AG04450 (cell line): ENCODE measurements around the gene MED28. TPM values are rescaled to one million over a fixed set of nuclear protein-coding genes. Genes with fewer than 3 reads are reported as not detected.

Experiments
- CTCF ChIA-PET: fragments of 300-600, 350-600 bp; formaldehyde crosslinking; extraction: SDS; loops from one replicate; lab custom pipeline; 2022; ENCODE audit warnings: antibody characterized with exemption, inconsistent platforms; lab: Charles Lee
- POLR2A ChIA-PET: fragments of 350-600 bp; formaldehyde crosslinking; extraction: SDS; loops from one replicate; lab custom pipeline; 2021; ENCODE audit warnings: antibody characterized with exemption, inconsistent platforms; lab: Yijun Ruan, JAX
- DNase-seq: peaks from one replicate; pipeline ENCODE4 v3.0.0-alpha.2; 2011; ENCODE audit warnings: low read depth, low spot score
- H3K27ac ChIP-seq: one replicate; pipeline ENCODE4 v1.5.1; 2012; ENCODE audit warnings: low read depth, low read length, control low read depth
- H3K27me3 ChIP-seq: one replicate; pipeline ENCODE4 v1.6.0; 2012; ENCODE audit warnings: low read length; ENCODE audit not compliant: control insufficient read depth, insufficient read depth
- H3K4me3 ChIP-seq: 2 replicates; pipeline ENCODE4 v1.5.1; 2011; ENCODE audit warnings: mild to moderate bottlenecking, low read depth, low read length, control low read depth
- H3K9me3 ChIP-seq: 2 replicates; pipeline ENCODE4 v1.5.1; 2012; ENCODE audit warnings: low read length; ENCODE audit not compliant: control insufficient read depth, insufficient read depth
- CTCF ChIP-seq: IDR thresholded peaks from 2 replicates; pipeline ENCODE4 v1.5.1; 2011; ENCODE audit warnings: low read depth, low read length, control low read depth, inconsistent platforms
- polyA plus RNA-seq: library from polyadenylated mRNA; depleted of rRNA; stranded (reverse); fragments of >200 nt; gene quantifications from 2 replicates; pipeline ENCODE4 v1.2.3, GENCODE V29; 2011

MED28 gene
- polyA plus RNA-seq, 1 experiment, result 48.6 TPM

- Histone ChIP-seq H3K27ac (no peak overlapping the region), H3K27me3 (no peaks in the 10 kb centered on the region), H3K4me3 (no peak overlapping the region), H3K9me3 (peaks cover 13% of the 10 kb centered on the region)
- no peak for TF ChIP-seq CTCF
- POLR2A ChIA-PET, result no interaction called here
- DNase-seq, result no peak
- CTCF ChIA-PET, result interaction anchor here (0.6 kb wide), 1 partner anchor 45 kb away, joined by 11 read pairs; no protein-coding TSS in a partner anchor
These were observed 32.9 kb downstream of the MED28 start for GRCh38 chr4:17647176-17647806.

GRCh38 chr4:17647927-17648326, 33.5 kb downstream of the MED28 start:
- no peak for DNase-seq
- no peak overlapping the region for H3K4me3 ChIP-seq
- peaks cover 9% of the 10 kb centered on the region for H3K9me3 ChIP-seq
- ChIA-PET POLR2A (no interaction called here), CTCF (no interaction called here)
- no peak overlapping the region for H3K27ac ChIP-seq
- no peaks in the 10 kb centered on the region for H3K27me3 ChIP-seq
- TF ChIP-seq CTCF, result peak; percentile 19; the same call in 1 of the 2 replicates

- no peak for DNase-seq
- ChIA-PET POLR2A (no interaction called here), CTCF (no interaction called here)
These were observed 36.0 kb downstream of the MED28 start for GRCh38 chr4:17650406-17650805.

GRCh38 chr4:17654701-17655100, 40.3 kb downstream of the MED28 start:
- ChIA-PET POLR2A (no interaction called here), CTCF (no interaction called here)
- TF ChIP-seq CTCF, result no peak
- Histone ChIP-seq H3K4me3 (no peak overlapping the region), H3K27ac (no peak overlapping the region), H3K9me3 (no peaks in the 10 kb centered on the region), H3K27me3 (peaks cover 4% of the 10 kb centered on the region)
- no peak for DNase-seq

More at GRCh38 chr4:17650406-17650805, 36.0 kb downstream of the MED28 start:
- Histone ChIP-seq H3K27ac (no peak overlapping the region), H3K4me3 (no peak overlapping the region), H3K9me3 (no peaks in the 10 kb centered on the region), H3K27me3 (no peaks in the 10 kb centered on the region)
- TF ChIP-seq CTCF, result no peak

- Histone ChIP-seq H3K9me3 (no peaks in the 10 kb centered on the region), H3K27ac (no peak overlapping the region), H3K4me3 (no peak overlapping the region), H3K27me3 (peaks cover 4% of the 10 kb centered on the region)
- ChIA-PET POLR2A (no interaction called here), CTCF (interaction anchor here (1.1 to 1.3 kb wide), 2 partner anchors 21 to 936 kb away, joined by 4 read pairs; no protein-coding TSS in a partner anchor)
- no peak for DNase-seq
- no peak for TF ChIP-seq CTCF
These were observed 42.6 kb downstream of the MED28 start for GRCh38 chr4:17657090-17657489.
